Peyer's patch (tissue), 4 donors: ENCODE data around the gene ZBTB22. TPM values are rescaled to one million over a fixed set of nuclear protein-coding genes. Genes with fewer than 3 reads are reported as not detected.

ENCODE experiments used
- DNase-seq, 3 donors: peaks; one replicate each; pipeline ENCODE4 v3.0.0-alpha.2; 2017 to 2019
- H3K27ac ChIP-seq, 4 donors: fragments of 200-600 bp; sonication (generic); one replicate each; pipeline ENCODE4 v1.5.1; 2016 to 2019
- H3K27me3 ChIP-seq, 2 donors: fragments of 200-600 bp; sonication (generic); one replicate each; pipeline ENCODE4 v1.5.1; 2019
- H3K36me3 ChIP-seq, 3 donors: fragments of 200-600 bp; sonication (generic); one replicate each; pipeline ENCODE4 v1.5.1; 2016 to 2019
- H3K4me1 ChIP-seq, 4 donors: fragments of 200-600 bp; sonication (generic); one replicate each; pipeline ENCODE4 v1.5.1; 2016 to 2019
- H3K4me3 ChIP-seq, 4 donors: fragments of 200-600 bp; sonication (generic); 1 replicate in 3 of 4; 2 replicates in 1 of 4; pipeline ENCODE4 v1.5.1; 2016 to 2019; ENCODE audit warnings: mild to moderate bottlenecking in 1 of 4
- H3K9me3 ChIP-seq, 4 donors: fragments of 200-600 bp; sonication (generic); one replicate each; pipeline ENCODE4 v1.5.1; 2016 to 2019; ENCODE audit warnings: mild to moderate bottlenecking in 1 of 4
- POLR2A ChIP-seq, 2 donors: fragments of 450-650 bp; IDR thresholded peaks; one replicate each; pipeline ENCODE4 v1.5.1; 2017; ENCODE audit warnings: antibody characterized with exemption in 2 of 2, mild to moderate bottlenecking in 2 of 2, moderate library complexity in 2 of 2
- total RNA-seq, 4 donors: library from RNA; depleted of rRNA; stranded (reverse); fragments of >200 nt; gene quantifications; one replicate each; pipeline ENCODE4 v1.1.0, GENCODE V29; 2016
- TF ChIP-seq, protein P1 (sequence below), 6 experiments: fragments of 450-650 bp in 4 of 6; fragments of 200-600 bp in 2 of 6; sonication (generic) in 1 of 6; IDR thresholded peaks; one replicate each; pipeline ENCODE4 v1.5.1; 2017 to 2019; ENCODE audit warnings: antibody characterized with exemption in 6 of 6, mild to moderate bottlenecking in 3 of 6, moderate library complexity in 1 of 6

The ZBTB22 gene
- total RNA-seq, 4 donors from 2014 or later: 11.6 to 27.6 (median 20.2) TPM

DNA sequence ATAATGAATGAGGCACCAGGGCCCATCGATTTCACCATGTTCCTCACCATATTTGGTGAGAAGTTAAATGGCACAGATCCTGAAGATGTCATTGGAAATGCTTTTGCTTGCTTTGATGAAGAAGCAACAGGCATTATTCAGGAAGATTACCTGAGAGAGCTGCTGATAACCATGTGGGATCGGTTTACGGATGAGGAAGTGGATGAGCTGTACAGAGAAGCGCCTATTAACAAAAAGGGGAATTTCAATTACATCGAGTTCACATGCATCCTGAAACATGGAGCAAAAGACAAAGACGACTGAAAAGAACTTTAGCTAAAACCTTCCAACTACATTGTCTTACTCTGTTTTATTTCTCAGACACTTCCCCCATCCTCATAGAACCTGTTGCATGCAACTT is 21.6 kb upstream of the ZBTB22 start:
- no peak for DNase-seq

DNA sequence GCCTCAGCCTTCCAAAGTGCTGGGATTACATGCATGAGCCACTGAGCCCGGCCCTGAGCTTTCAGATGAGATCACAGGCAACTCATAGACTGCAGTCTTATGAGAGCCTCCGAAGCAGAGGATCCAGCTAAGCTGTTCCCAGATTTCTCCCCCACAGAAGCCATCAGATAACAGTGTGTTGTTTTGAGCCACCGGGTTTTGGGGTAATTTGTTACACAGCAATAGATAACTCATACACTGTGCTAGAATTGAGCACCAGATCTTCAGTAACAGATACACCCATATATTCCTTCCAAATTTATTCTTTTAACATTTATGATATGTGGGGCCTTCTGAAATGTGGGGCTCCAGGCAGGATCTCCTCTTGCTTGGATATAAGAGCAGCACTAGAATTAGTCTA is 19.0 kb upstream of the ZBTB22 start:
- Histone ChIP-seq H3K36me3 (no peaks in the 10 kb centered on the region), H3K9me3 (no peaks in the 10 kb centered on the region), H3K4me3 (no peak overlapping the region), H3K27me3 (no peaks in the 10 kb centered on the region), H3K4me1 (no peaks in the 10 kb centered on the region), H3K27ac (no peak overlapping the region)
- no peak for DNase-seq
- TF ChIP-seq, protein P1, sequence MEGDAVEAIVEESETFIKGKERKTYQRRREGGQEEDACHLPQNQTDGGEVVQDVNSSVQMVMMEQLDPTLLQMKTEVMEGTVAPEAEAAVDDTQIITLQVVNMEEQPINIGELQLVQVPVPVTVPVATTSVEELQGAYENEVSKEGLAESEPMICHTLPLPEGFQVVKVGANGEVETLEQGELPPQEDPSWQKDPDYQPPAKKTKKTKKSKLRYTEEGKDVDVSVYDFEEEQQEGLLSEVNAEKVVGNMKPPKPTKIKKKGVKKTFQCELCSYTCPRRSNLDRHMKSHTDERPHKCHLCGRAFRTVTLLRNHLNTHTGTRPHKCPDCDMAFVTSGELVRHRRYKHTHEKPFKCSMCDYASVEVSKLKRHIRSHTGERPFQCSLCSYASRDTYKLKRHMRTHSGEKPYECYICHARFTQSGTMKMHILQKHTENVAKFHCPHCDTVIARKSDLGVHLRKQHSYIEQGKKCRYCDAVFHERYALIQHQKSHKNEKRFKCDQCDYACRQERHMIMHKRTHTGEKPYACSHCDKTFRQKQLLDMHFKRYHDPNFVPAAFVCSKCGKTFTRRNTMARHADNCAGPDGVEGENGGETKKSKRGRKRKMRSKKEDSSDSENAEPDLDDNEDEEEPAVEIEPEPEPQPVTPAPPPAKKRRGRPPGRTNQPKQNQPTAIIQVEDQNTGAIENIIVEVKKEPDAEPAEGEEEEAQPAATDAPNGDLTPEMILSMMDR (IDR thresholded peaks at IDR 0.05): no peak
- no peak for TF ChIP-seq POLR2A (IDR thresholded peaks at IDR 0.05)

More for the DNA sequence above, 21.6 kb upstream of the ZBTB22 start:
- TF ChIP-seq, protein P1 (IDR thresholded peaks at IDR 0.05): no peak
- TF ChIP-seq POLR2A (IDR thresholded peaks at IDR 0.05): no peak
- no peaks in the 10 kb centered on the region for H3K27me3 ChIP-seq
- H3K27ac ChIP-seq: no peak overlapping the region
- H3K4me3 ChIP-seq: no peak overlapping the region
- H3K4me1 ChIP-seq: peaks cover 0 to 4% (median 0%) of the 10 kb centered on the region in 4 donors
- H3K9me3 ChIP-seq: no peaks in the 10 kb centered on the region
- H3K36me3 ChIP-seq: no peaks in the 10 kb centered on the region

DNA sequence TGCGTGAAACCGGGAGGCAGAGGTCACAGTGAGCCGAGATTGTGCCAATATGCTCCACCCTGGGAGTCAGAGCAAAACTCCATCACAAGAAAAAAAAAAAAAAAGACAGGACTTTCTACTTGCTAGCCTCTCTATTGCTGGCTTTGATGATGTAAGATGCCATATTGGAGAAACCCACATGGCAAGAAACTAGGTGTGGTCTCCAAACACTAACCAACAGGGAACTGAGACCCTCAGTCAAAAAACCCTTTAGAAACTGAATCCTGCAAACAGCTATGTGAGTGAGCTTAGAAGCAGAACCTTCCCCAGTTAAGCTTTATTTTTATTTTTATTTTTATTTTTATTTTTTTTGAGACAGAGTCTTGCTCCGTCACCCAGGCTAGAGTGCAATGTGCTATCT is 18.4 kb upstream of the ZBTB22 start:
- DNase-seq: no peak
- Histone ChIP-seq H3K36me3 (no peaks in the 10 kb centered on the region), H3K9me3 (no peaks in the 10 kb centered on the region), H3K27me3 (no peaks in the 10 kb centered on the region), H3K4me1 (no peaks in the 10 kb centered on the region), H3K27ac (no peak overlapping the region), H3K4me3 (no peak overlapping the region)
- TF ChIP-seq, protein P1 (IDR thresholded peaks at IDR 0.05): no peak
- no peak for TF ChIP-seq POLR2A (IDR thresholded peaks at IDR 0.05)

GRCh38 chr6:33333666-33334065 is 16.1 kb upstream of the ZBTB22 start:
- no peak overlapping the region for H3K4me3 ChIP-seq
- H3K27me3 ChIP-seq: no peaks in the 10 kb centered on the region
- H3K4me1 ChIP-seq: no peaks in the 10 kb centered on the region
- H3K27ac ChIP-seq: no peak overlapping the region
- H3K9me3 ChIP-seq: no peaks in the 10 kb centered on the region
- no peak for TF ChIP-seq POLR2A (IDR thresholded peaks at IDR 0.05)
- TF ChIP-seq, protein P1 (IDR thresholded peaks at IDR 0.05): no peak
- no peak for DNase-seq
- no peaks in the 10 kb centered on the region for H3K36me3 ChIP-seq

DNA sequence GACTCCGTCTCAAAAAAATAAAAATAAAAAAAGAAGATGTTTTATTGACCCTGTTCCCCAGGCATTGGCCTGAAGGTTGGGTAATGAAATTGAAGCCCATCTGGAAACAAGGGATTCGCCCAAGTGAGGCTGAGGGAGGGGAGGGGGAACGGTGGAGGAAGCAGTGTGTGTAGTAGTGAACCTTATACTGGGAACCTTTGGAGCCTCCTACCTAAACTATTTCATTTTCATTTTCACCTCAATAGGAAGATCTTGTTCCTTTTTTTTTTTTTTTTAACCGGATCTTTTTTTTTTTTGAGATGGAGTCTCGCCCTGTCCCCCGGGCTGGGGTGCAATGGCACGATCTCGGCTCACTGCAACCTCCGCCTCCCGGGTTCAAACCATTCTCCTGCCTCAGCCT is 13.2 kb upstream of the ZBTB22 start:
- no peaks in the 10 kb centered on the region for H3K9me3 ChIP-seq
- H3K27me3 ChIP-seq: no peaks in the 10 kb centered on the region
- no peak overlapping the region for H3K4me3 ChIP-seq
- H3K4me1 ChIP-seq: no peaks in the 10 kb centered on the region
- no peaks in the 10 kb centered on the region for H3K36me3 ChIP-seq
- no peak overlapping the region for H3K27ac ChIP-seq
- no peak for TF ChIP-seq POLR2A (IDR thresholded peaks at IDR 0.05)
- TF ChIP-seq, protein P1 (IDR thresholded peaks at IDR 0.05): no peak
- DNase-seq: no peak

- H3K4me3 ChIP-seq: no peak overlapping the region
Observed at GRCh38 chr6:33329058-33329457, 11.5 kb upstream of the ZBTB22 start.

More at GRCh38 chr6:33329058-33329457, 11.5 kb upstream of the ZBTB22 start:
- TF ChIP-seq, protein P1 (IDR thresholded peaks at IDR 0.05): no peak
- no peak for TF ChIP-seq POLR2A (IDR thresholded peaks at IDR 0.05)
- H3K27me3 ChIP-seq: no peaks in the 10 kb centered on the region
- H3K27ac ChIP-seq: no peak overlapping the region
- H3K36me3 ChIP-seq: no peaks in the 10 kb centered on the region
- DNase-seq: no peak
- H3K9me3 ChIP-seq: no peaks in the 10 kb centered on the region
- H3K4me1 ChIP-seq: peaks cover 0 to 2% (median 0%) of the 10 kb centered on the region in 4 donors
